Lower lobe of right lung (tissue), 2 donors: ENCODE data around the gene SDC4. TPM values are rescaled to one million over a fixed set of nuclear protein-coding genes. Genes with fewer than 3 reads are reported as not detected.
A peak's percentile ranks its signal among the peaks of the same experiment; 100 is the strongest.

Source experiments
- ATAC-seq, 2 donors: fragments of 200-7000 bp; cut with Tn5 transposase; one replicate each; pipeline ENCODE4 v1.9.1; 2020 to 2022; ENCODE audit warnings: mild to moderate bottlenecking in 2 of 2, moderate library complexity in 2 of 2
- DNase-seq: peaks from one replicate; pipeline ENCODE4 v3.0.0-alpha.2; 2020
- H3K27ac ChIP-seq: fragments of 200-600 bp; one replicate; pipeline ENCODE4 v1.8.0; 2022
- H3K27me3 ChIP-seq: fragments of 200-600 bp; one replicate; pipeline ENCODE4 v1.8.0; 2022; ENCODE audit warnings: low read depth
- H3K36me3 ChIP-seq: fragments of 200-600 bp; one replicate; pipeline ENCODE4 v1.8.0; 2022; ENCODE audit warnings: mild to moderate bottlenecking
- H3K4me1 ChIP-seq: fragments of 200-600 bp; one replicate; pipeline ENCODE4 v1.8.0; 2022
- H3K4me3 ChIP-seq: fragments of 200-600 bp; one replicate; pipeline ENCODE4 v1.8.0; 2022; ENCODE audit warnings: mild to moderate bottlenecking
- H3K9me3 ChIP-seq: fragments of 200-600 bp; one replicate; pipeline ENCODE4 v1.8.0; 2022
- CTCF ChIP-seq: fragments of 200-600 bp; IDR thresholded peaks from one replicate; pipeline ENCODE4 v1.8.0; 2022; ENCODE audit warnings: antibody characterized with exemption, mild to moderate bottlenecking
- intact Hi-C: fragments of 100-400 bp; cut with DNase I; formaldehyde crosslinking; loops from one replicate; pipeline ENCODE4 v1.11.0; 2022
- total RNA-seq: library from RNA; stranded (reverse); fragmentation: NEBNext Ultra II Directional; extraction: Animal tissue kit (Norgen Biotek cat#: 25700); gene quantifications from one replicate; pipeline ENCODE4 v1.2.1, GENCODE V29; 2021
- donor health status: DM: no; HTN: yes; CAD: no; lungs with severe emphysema.

Gene SDC4
- total RNA-seq, 1 donor from 2014 or later, result 259 TPM

DNA sequence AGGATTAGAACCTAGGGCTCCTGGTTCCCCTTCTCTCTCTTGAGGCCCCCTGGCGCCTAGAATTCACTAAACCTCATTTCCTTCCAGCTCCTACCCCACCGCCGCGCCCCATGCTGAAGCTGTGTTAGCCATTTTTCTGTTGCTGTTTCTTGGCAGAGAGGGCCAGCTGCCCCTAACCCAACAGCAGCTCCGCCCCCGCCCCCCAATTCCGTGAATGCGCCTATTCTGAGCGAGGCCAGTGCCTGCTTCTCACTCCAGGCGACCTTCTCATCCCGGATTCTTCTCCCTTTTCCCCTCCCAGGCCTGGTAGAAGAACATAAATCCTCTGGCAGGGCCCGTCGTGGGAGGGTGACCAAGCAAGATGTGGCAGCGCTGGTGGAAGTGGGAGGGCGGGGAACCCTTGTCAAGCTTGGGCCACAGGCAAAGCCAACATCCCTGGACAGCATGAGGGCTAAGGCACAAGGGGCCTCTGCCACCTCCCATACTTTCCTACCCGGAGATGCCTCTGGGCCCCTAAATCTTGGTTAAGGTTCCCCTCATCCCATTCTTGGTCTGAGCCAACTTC lies 41.1 kb downstream of the SDC4 start:
- intact Hi-C loops, result no loop called here
- DNase-seq (no peak), ATAC-seq (no peak)

DNA sequence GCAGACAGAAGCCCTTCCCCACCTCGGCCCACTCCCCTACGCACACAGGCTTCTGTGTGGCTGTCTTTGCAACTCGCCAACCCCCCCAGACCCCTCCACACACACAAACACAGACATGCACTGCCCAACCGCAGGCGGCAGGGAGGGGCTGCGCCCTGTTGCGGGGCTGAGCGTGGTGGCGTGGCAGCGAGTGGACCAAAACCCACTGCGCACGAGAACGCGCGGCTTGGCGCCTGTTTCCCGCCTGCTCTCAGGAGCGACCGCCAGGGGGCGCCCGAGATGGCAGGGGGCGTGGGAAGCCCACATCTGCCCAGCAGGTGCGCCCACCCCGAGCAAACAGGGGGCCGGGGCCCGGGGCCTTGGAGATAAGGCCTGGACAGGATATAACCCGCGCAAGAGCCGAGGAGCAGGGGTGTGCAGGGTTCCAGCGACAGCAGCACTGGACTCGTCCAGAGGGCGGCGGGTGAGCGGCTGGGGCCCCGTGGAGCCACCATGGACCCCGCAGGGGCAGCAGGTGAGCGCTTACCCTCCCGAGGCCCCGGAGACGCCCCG lies 41.7 kb downstream of the SDC4 start, which contains the start of gene RBPJL:
TSS of gene RBPJL (plus strand) at position 410 of the 552 bp plus-strand sequence. CDS start at position 493, 83 bp downstream.
- ATAC-seq (peak in 1 of 2 donors; percentile 51), DNase-seq (no peak)
- intact Hi-C loops, result no loop called here

More for the DNA sequence above, 41.1 kb downstream of the SDC4 start:
- peaks cover 62% of the 10 kb centered on the region for H3K27me3 ChIP-seq
- H3K4me1 ChIP-seq, result no peaks in the 10 kb centered on the region
- no peaks in the 10 kb centered on the region for H3K9me3 ChIP-seq
- no peak overlapping the region for H3K27ac ChIP-seq
- H3K4me3 ChIP-seq, result no peak overlapping the region
- H3K36me3 ChIP-seq, result no peaks in the 10 kb centered on the region
- TF ChIP-seq CTCF, result no peak

DNA sequence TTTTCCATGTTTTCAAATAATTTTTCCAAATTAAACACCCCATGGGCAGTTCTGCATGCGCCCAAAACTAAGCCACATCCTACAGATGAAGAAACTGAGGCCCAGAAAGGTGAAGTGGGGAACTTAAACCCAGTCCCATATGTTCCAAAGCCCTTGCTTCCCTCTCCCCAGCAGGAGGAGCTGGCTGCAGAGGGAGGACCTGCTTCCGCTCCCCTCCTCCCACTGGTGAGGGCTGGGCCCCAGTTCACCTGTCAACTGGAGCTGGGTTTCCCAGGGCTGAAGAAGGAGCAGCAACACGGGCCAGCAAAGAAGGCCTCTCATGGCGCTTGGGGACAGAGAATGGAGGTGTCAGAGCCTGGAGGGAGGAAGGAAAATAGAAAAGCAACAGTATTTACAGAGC lies 43.0 kb downstream of the SDC4 start:
- intact Hi-C loops, result no loop called here
- no peaks in the 10 kb centered on the region for H3K36me3 ChIP-seq
- no peak for TF ChIP-seq CTCF
- H3K4me3 ChIP-seq, result no peak overlapping the region
- H3K27me3 ChIP-seq, result peaks cover 45% of the 10 kb centered on the region
- DNase-seq (no peak), ATAC-seq (no peak)
- no peaks in the 10 kb centered on the region for H3K4me1 ChIP-seq
- no peak overlapping the region for H3K27ac ChIP-seq
- no peaks in the 10 kb centered on the region for H3K9me3 ChIP-seq

More for the DNA sequence above, 41.7 kb downstream of the SDC4 start, which contains the start of gene RBPJL:
- Histone ChIP-seq H3K27ac (no peak within 1 kb of the TSS), H3K4me3 (no peak within 1 kb of the TSS), H3K27me3 (peaks cover 56% of the 10 kb centered on the region), H3K36me3 (no peaks in the 10 kb centered on the region), H3K9me3 (no peaks in the 10 kb centered on the region), H3K4me1 (no peaks in the 10 kb centered on the region)
- TF ChIP-seq CTCF, result peak; percentile 86

DNA sequence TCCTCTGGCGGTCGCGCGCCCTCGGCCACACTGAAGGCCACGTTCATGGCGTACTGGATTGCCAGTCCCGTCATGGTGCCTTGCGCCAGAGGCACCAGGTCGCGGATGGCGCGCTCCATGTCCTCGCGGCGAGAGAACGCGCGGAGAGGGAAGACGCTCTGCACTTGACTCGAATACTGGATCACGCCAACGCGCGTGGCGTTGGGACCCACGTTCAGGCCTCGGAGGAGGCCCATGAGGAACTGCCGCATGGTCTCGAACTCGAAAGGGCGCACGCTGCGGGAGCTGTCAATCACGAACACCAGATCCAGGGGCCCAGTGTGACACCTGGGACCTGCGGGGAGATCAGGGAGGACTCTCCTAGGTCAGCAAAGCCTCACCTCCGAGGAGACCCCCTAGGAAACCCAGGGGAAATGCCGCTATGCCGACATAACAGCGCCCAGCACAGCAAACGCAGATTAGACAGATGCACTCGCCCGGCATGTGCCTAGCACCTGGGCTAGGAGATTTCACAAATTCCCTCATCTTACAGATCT lies 43.7 kb downstream of the SDC4 start:
- no peak for ATAC-seq
- TF ChIP-seq CTCF, result no peak
- H3K36me3 ChIP-seq, result no peaks in the 10 kb centered on the region
- no peaks in the 10 kb centered on the region for H3K4me1 ChIP-seq
- H3K27ac ChIP-seq, result no peak overlapping the region
- H3K4me3 ChIP-seq, result no peak overlapping the region
- DNase-seq, result no peak
- H3K9me3 ChIP-seq, result no peaks in the 10 kb centered on the region
- intact Hi-C loops, result no loop called here
- peaks cover 43% of the 10 kb centered on the region for H3K27me3 ChIP-seq

DNA sequence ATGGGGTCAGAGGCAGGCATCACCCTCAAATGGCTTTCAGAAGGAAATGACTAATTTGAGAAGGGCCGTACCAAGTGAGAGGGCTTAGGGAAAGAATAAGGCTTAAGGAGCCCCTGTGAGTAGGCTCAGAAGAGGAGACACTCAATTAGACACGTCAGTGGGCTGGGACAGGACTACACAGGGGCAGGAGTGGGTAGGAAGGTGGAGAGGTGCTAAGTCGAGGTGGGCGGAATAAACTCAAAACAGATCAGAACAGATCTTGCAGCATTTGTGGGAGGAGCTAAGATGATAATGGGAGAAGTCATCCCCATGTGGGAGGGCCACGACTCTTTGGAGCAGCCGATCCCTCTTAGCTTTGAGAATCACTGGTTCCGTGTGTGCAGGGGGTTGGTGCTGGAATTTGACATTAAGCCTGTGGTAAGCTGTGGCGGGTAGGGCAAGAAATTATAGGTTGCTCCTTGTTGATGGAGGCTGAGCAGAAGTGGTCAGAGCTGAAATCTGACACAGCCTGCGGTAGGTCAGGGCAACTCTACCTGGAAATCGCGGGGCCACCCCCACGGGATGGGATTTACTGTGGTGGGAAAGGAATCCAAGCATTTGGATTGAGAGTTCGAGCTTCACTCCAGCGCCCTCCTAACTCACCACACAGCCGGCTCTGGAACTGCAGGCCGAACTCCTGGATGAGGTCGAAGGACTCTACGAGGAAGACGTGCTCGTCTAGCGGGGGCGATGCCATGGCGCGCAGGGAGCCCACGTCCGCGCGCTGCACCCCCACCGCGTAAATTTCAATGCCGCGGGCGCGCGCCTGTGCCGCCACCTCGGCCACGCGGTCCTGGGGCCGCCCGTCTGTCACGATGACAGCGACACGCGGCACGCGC lies 44.4 kb downstream of the SDC4 start:
- no peak for TF ChIP-seq CTCF
- intact Hi-C loops, result no loop called here
- ATAC-seq, result no peak
- Histone ChIP-seq H3K36me3 (no peaks in the 10 kb centered on the region), H3K27me3 (peaks cover 43% of the 10 kb centered on the region), H3K4me1 (no peaks in the 10 kb centered on the region), H3K27ac (no peak overlapping the region), H3K4me3 (no peak overlapping the region), H3K9me3 (no peaks in the 10 kb centered on the region)
- no peak for DNase-seq
